T-helper 9 cell (primary cell): ENCODE measurements around the gene ZNF419.

ENCODE experiments used
- DNase-seq: peaks from one replicate; pipeline ENCODE4 v3.0.0-alpha.2; 2020

The ZNF419 gene

GRCh38 chr19:57537953-57538547 is 50.5 kb downstream of the ZNF419 start:
- no peak for DNase-seq
